Left ventricle myocardium inferior (tissue), 1 donor: Measurements from ENCODE around the gene NACAD. TPM values are rescaled to one million over a fixed set of nuclear protein-coding genes. Genes with fewer than 3 reads are reported as not detected.
A peak's percentile ranks its signal among the peaks of the same experiment; 100 is the strongest.

Experiments used
- DNase-seq: peaks from one replicate; pipeline ENCODE4 v3.0.0-alpha.2; 2020
- H3K27ac ChIP-seq: fragments of 200-600 bp; replicated peaks from 2 replicates; pipeline ENCODE4 v1.8.0; 2021
- H3K27me3 ChIP-seq: fragments of 200-600 bp; 2 replicates; pipeline ENCODE4 v1.8.0; 2021; ENCODE audit warnings: low read depth
- H3K36me3 ChIP-seq: fragments of 200-600 bp; 2 replicates; pipeline ENCODE4 v1.8.0; 2021
- H3K4me1 ChIP-seq: fragments of 200-600 bp; 2 replicates; pipeline ENCODE4 v1.8.0; 2021
- H3K4me3 ChIP-seq: fragments of 200-600 bp; 2 replicates; pipeline ENCODE4 v1.8.0; 2021; ENCODE audit warnings: mild to moderate bottlenecking, moderate library complexity
- H3K9me3 ChIP-seq: fragments of 200-600 bp; replicated peaks from 2 replicates; pipeline ENCODE4 v1.8.0; 2021
- CTCF ChIP-seq: fragments of 200-600 bp; IDR thresholded peaks from 2 replicates; pipeline ENCODE4 v1.8.0; 2021; ENCODE audit warnings: antibody characterized with exemption, mild to moderate bottlenecking, borderline replicate concordance
- intact Hi-C: fragments of 100-400 bp; cut with micrococcal nuclease; formaldehyde crosslinking; loops from one replicate; pipeline ENCODE4 v1.11.0; 2022
- total RNA-seq: library from RNA; stranded (reverse); fragmentation: NEBNext Ultra II Directional; extraction: Animal tissue kit (Norgen Biotek cat#: 25700); gene quantifications from one replicate; pipeline ENCODE4 v1.2.1, GENCODE V29; 2021
- donor health status: DM: no; HTN: yes; CAD: no; lungs with severe emphysema.

Gene NACAD
- total RNA-seq, 1 donor from 2014 or later = 3.8 TPM

GRCh38 chr7:45106820-45107219 is 18.1 kb upstream of the NACAD start:
- no peak overlapping the region for H3K4me3 ChIP-seq
- TF ChIP-seq CTCF = no peak
- intact Hi-C loops = no loop called here
- H3K4me1 ChIP-seq = peaks cover 81% of the 10 kb centered on the region
- no peaks in the 10 kb centered on the region for H3K9me3 ChIP-seq
- DNase-seq = no peak
- peaks cover 72% of the 10 kb centered on the region for H3K36me3 ChIP-seq
- no peak overlapping the region for H3K27ac ChIP-seq
- H3K27me3 ChIP-seq = no peaks in the 10 kb centered on the region

DNA sequence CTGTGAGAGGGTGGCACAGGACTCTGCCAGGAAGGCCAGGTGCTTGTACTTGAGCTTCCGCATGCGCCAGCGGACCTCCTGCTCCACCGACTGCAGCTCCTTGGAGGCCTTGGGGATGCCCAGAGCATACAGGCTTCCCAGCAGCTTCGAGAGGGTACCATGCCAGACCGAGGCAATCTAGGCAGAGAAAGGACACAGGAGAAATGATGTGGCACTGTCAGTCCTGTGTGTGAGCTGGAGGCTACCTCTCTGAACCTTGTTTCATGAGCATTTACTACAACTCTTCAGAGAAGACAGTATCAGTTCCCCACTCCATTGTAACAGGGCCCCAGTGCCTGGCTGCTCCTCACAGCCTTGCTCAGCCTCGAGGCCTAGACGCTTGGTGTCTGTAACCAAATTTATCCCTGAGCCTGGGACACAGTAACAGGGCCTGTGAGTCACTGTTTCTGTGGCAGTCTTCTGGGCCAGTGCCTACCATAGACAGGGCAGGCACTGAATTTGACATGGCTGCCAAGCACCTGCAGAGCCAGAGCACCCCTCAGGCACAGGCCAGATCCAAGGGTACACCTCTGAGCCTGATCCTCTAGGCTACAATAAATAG is 16.9 kb upstream of the NACAD start:
- TF ChIP-seq CTCF = no peak
- intact Hi-C loops = no loop called here
- Histone ChIP-seq H3K9me3 (no peaks in the 10 kb centered on the region), H3K27me3 (no peaks in the 10 kb centered on the region), H3K4me1 (peaks cover 74% of the 10 kb centered on the region), H3K4me3 (no peak overlapping the region), H3K36me3 (peaks cover 84% of the 10 kb centered on the region), H3K27ac (peak overlapping the region; percentile 1)
- DNase-seq = no peak

- Histone ChIP-seq H3K36me3 (peaks cover 90% of the 10 kb centered on the region), H3K9me3 (no peaks in the 10 kb centered on the region), H3K27ac (peak overlapping the region; percentile 1), H3K4me3 (no peak overlapping the region), H3K4me1 (peaks cover 68% of the 10 kb centered on the region), H3K27me3 (no peaks in the 10 kb centered on the region)
- DNase-seq = no peak
- intact Hi-C loops = no loop called here
- TF ChIP-seq CTCF = no peak
These were observed 16.2 kb upstream of the NACAD start for GRCh38 chr7:45104844-45105587.

GRCh38 chr7:45103958-45104843 is 15.4 kb upstream of the NACAD start:
- H3K27ac ChIP-seq = no peak overlapping the region
- H3K4me1 ChIP-seq = peaks cover 63% of the 10 kb centered on the region
- no peaks in the 10 kb centered on the region for H3K9me3 ChIP-seq
- no peak overlapping the region for H3K4me3 ChIP-seq
- no peaks in the 10 kb centered on the region for H3K27me3 ChIP-seq
- TF ChIP-seq CTCF = no peak
- DNase-seq = no peak
- intact Hi-C loops = no loop called here
- H3K36me3 ChIP-seq = peaks cover 98% of the 10 kb centered on the region
